Endothelial cell of umbilical vein (primary cell): ENCODE measurements around the gene ZNF491. TPM values are rescaled to one million over a fixed set of nuclear protein-coding genes. Genes with fewer than 3 reads are reported as not detected.

Source experiments
- BruUV-seq: library from RNA; stranded (reverse); fragments of 400-500 nt; replicated peaks from 2 replicates; lab custom pipeline; 2021; lab: Mats Ljungman, UMichigan
- CTCF ChIA-PET: fragments of 300-600, 350-600 bp; sonication (Branson Sonifier 250); formaldehyde crosslinking; loops from one replicate; lab custom pipeline; 2021; ENCODE audit warnings: antibody characterized with exemption, inconsistent platforms; lab: Charles Lee
- POLR2A ChIA-PET: fragments of 300-600, 350-600 bp; sonication (Branson Sonifier 250); formaldehyde crosslinking; loops from one replicate; lab custom pipeline; 2021; ENCODE audit warnings: antibody characterized with exemption, inconsistent platforms; lab: Charles Lee
- DNase-seq: peaks from one replicate; pipeline ENCODE4 v3.0.0-alpha.2; 2011; ENCODE audit warnings: low read depth, low spot score
- FAIRE-seq: peaks from 2 replicates; lab custom pipeline; 2011; peaks lifted over from hg19 to GRCh38; lab: Jason Lieb, UNC
- H2AFZ ChIP-seq: 2 replicates; pipeline ENCODE4 v1.6.0; 2012; ENCODE audit warnings: low read depth, low read length, control low read depth, inconsistent platforms
- H3K27ac ChIP-seq: 2 replicates; pipeline ENCODE4 v1.5.1; 2011; ENCODE audit warnings: low read depth, mild to moderate bottlenecking, control low read depth, low read length, moderate library complexity; ENCODE audit not compliant: insufficient read depth
- H3K27me3 ChIP-seq, 2 experiments: 2 replicates each; pipeline versions ENCODE4 v1.6.0 to v1.6.1; 2011; ENCODE audit warnings: low read length in 2 of 2, mixed read lengths in 1 of 2; ENCODE audit not compliant: control insufficient read depth in 2 of 2, insufficient read depth in 2 of 2
- H3K36me3 ChIP-seq, 2 experiments: 2 replicates in 1 of 2; 3 replicates in 1 of 2; pipeline ENCODE4 v1.5.1; 2011; ENCODE audit warnings: low read length in 2 of 2, mild to moderate bottlenecking in 1 of 2, moderate library complexity in 1 of 2; ENCODE audit not compliant: control insufficient read depth in 2 of 2, insufficient read depth in 2 of 2; ENCODE audit errors: extremely low read depth in 1 of 2
- H3K4me1 ChIP-seq: 3 replicates; pipeline ENCODE4 v1.5.1; 2011; ENCODE audit warnings: mild to moderate bottlenecking, low read length; ENCODE audit not compliant: control insufficient read depth, insufficient read depth; ENCODE audit errors: extremely low read depth
- H3K4me2 ChIP-seq: 2 replicates; pipeline ENCODE4 v1.6.1; 2011; ENCODE audit warnings: low read length, control low read depth, mixed read lengths; ENCODE audit not compliant: insufficient read depth
- H3K4me3 ChIP-seq, 3 experiments: fragments of 200-600 bp in 1 of 3; sonication (generic), shearing (Covaris generic) in 1 of 3; replicated peaks in 1 of 3; 2 replicates each; pipeline ENCODE4 v1.5.1; 2011 to 2016; ENCODE audit warnings: control low read depth in 3 of 3, low read length in 3 of 3, mild to moderate bottlenecking in 2 of 3, inconsistent platforms in 1 of 3, low read depth in 1 of 3, moderate library complexity in 1 of 3; ENCODE audit not compliant: insufficient read depth in 1 of 3
- H3K79me2 ChIP-seq: 2 replicates; pipeline ENCODE4 v1.6.0; 2012; ENCODE audit warnings: low read length, inconsistent platforms; ENCODE audit not compliant: control insufficient read depth, insufficient read depth
- H3K9ac ChIP-seq: replicated peaks from 2 replicates; pipeline ENCODE3; 2011; ENCODE audit warnings: low read length, control low read depth; ENCODE audit not compliant: insufficient read depth; ENCODE audit errors: extremely low read depth
- H3K9me1 ChIP-seq: replicated peaks from 3 replicates; pipeline ENCODE4 v1.6.0; 2011; ENCODE audit warnings: mild to moderate bottlenecking, low read length; ENCODE audit not compliant: control insufficient read depth, insufficient read depth; ENCODE audit errors: extremely low read depth
- H3K9me3 ChIP-seq: replicated peaks from 2 replicates; pipeline ENCODE4 v1.5.1; 2012; ENCODE audit warnings: low read length, inconsistent platforms; ENCODE audit not compliant: control insufficient read depth, insufficient read depth
- H4K20me1 ChIP-seq: replicated peaks from 2 replicates; pipeline ENCODE3; 2011; ENCODE audit warnings: mild to moderate bottlenecking, low read length; ENCODE audit not compliant: control insufficient read depth, insufficient read depth; ENCODE audit errors: extremely low read depth
- EZH2 ChIP-seq: IDR thresholded peaks from 2 replicates; pipeline ENCODE4 v1.6.1; 2012; ENCODE audit warnings: borderline replicate concordance, low read depth, mild to moderate bottlenecking, moderate library complexity, low read length, inconsistent platforms; ENCODE audit not compliant: severe bottlenecking
- FOS ChIP-seq: IDR thresholded peaks from 2 replicates; pipeline ENCODE4 v1.6.1; 2011; ENCODE audit warnings: mild to moderate bottlenecking, low read length, moderate library complexity, borderline replicate concordance; ENCODE audit not compliant: insufficient read depth
- GATA2 ChIP-seq: IDR thresholded peaks from 2 replicates; pipeline ENCODE4 v1.7.0; 2011; ENCODE audit warnings: low read depth, mild to moderate bottlenecking, moderate library complexity, mixed read lengths, low read length; ENCODE audit not compliant: insufficient read length, insufficient read depth
- JUN ChIP-seq: IDR thresholded peaks from 2 replicates; pipeline ENCODE4 v1.6.1; 2011; ENCODE audit warnings: borderline replicate concordance, low read depth; ENCODE audit not compliant: insufficient read length, insufficient read depth
- MYC ChIP-seq: IDR thresholded peaks from one replicate; pipeline ENCODE4 v1.6.1; 2011; ENCODE audit warnings: mild to moderate bottlenecking, low read depth, low read length
- POLR2A ChIP-seq: IDR thresholded peaks from 2 replicates; pipeline ENCODE4 v1.6.1; 2012; ENCODE audit warnings: low read depth, mild to moderate bottlenecking, control low read depth, low read length
- POLR2AphosphoS5 ChIP-seq: IDR thresholded peaks from 2 replicates; pipeline ENCODE4 v1.6.1; 2012; ENCODE audit warnings: low read depth, mild to moderate bottlenecking, control low read depth, low read length, moderate library complexity; ENCODE audit not compliant: insufficient read depth
- dilution Hi-C: fragments of 300-500 bp; cut with MboI; formaldehyde crosslinking; loops from one replicate; pipeline ENCODE4 v1.15.0; 2019; ENCODE audit warnings: low sequenced_read_pairs; ENCODE audit not compliant: extremely low pct_ligation_motif_present
- intact Hi-C: fragments of 100-400 bp; cut with micrococcal nuclease; formaldehyde crosslinking; loops from one replicate; pipeline ENCODE4 v1.10.0; 2022
- polyA plus RNA-seq, 4 experiments: library from polyadenylated mRNA; depleted of rRNA in 3 of 4; stranded (reverse) in 3 of 4; unstranded in 1 of 4; fragments of >200 nt; gene quantifications; 2 replicates each; pipeline versions ENCODE4 v1.2.1 to v1.2.3, GENCODE V29; 2011 to 2012; ENCODE audit warnings: missing spikeins in 1 of 4
- total RNA-seq: library from RNA; stranded (reverse); gene quantifications from 2 replicates; pipeline ENCODE4 v1.2.3, GENCODE V29; 2021
- TF ChIP-seq, protein P1 (sequence below): IDR thresholded peaks from 2 replicates; pipeline ENCODE4 v1.6.1; 2011; ENCODE audit not compliant: insufficient read depth, insufficient read length
- TF ChIP-seq, protein P2 (sequence below), 2 donors: IDR thresholded peaks; 1 replicate in 1 of 2; 2 replicates in 1 of 2; pipeline ENCODE4 v1.5.1; 2011; ENCODE audit warnings: low read length in 2 of 2, mild to moderate bottlenecking in 2 of 2, moderate library complexity in 2 of 2, control low read depth in 1 of 2, inconsistent platforms in 1 of 2, low read depth in 1 of 2; ENCODE audit not compliant: insufficient read depth in 1 of 2; ENCODE audit errors: extremely low read depth in 1 of 2

The ZNF491 gene
- total and polyA plus RNA-seq, 2 donors (not counting 3 experiments of a cell fraction or from before 2014, with no cell fraction given) = 0.55 to 1.1 TPM

DNA sequence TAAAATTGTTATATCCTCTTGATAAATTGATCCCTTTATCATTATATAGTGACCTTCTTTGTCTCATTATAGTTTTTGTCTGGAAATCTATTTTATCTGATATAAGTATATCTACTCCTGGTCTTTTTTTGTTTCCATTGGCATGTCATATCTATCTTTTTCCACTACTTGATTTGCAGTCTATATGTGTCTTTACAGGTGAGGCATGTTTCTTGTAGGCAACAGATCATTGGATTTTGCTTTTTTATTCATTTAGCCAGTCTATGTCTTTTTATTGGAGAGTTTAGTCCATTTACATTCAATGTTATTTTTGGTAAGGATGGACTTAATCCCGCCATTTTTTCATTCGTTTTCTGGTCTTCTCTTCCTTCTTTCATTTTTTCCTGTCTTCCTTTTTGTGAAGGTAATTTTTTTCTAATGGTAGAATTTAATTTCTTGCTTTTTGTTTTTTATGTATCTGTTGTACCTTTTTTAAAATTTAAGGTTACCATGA, 46.0 kb upstream of the ZNF491 start:
- Histone ChIP-seq H3K9me3 (peaks cover 2% of the 10 kb centered on the region), H3K4me1 (no peaks in the 10 kb centered on the region), H4K20me1 (no peaks in the 10 kb centered on the region), H3K4me2 (no peak overlapping the region), H3K27me3 (no peaks in the 10 kb centered on the region), H3K27ac (no peak overlapping the region), H3K9me1 (no peaks in the 10 kb centered on the region), H3K4me3 (no peak overlapping the region), H2AFZ (no peak overlapping the region), H3K79me2 (no peaks in the 10 kb centered on the region), H3K36me3 (no peaks in the 10 kb centered on the region), H3K9ac (no peak overlapping the region)
- FAIRE-seq = no peak
- no peak for DNase-seq
- dilution Hi-C loops (no loop called here), intact Hi-C loops (no loop called here)
- BruUV-seq = no TSS peak
- POLR2A ChIA-PET = no interaction called here
- TF ChIP-seq FOS (no peak), EZH2 (no peak), JUN (no peak), GATA2 (no peak), POLR2AphosphoS5 (no peak), POLR2A (no peak), MYC (no peak)
- TF ChIP-seq, protein P1, sequence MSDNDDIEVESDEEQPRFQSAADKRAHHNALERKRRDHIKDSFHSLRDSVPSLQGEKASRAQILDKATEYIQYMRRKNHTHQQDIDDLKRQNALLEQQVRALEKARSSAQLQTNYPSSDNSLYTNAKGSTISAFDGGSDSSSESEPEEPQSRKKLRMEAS = no peak
- TF ChIP-seq, protein P2, sequence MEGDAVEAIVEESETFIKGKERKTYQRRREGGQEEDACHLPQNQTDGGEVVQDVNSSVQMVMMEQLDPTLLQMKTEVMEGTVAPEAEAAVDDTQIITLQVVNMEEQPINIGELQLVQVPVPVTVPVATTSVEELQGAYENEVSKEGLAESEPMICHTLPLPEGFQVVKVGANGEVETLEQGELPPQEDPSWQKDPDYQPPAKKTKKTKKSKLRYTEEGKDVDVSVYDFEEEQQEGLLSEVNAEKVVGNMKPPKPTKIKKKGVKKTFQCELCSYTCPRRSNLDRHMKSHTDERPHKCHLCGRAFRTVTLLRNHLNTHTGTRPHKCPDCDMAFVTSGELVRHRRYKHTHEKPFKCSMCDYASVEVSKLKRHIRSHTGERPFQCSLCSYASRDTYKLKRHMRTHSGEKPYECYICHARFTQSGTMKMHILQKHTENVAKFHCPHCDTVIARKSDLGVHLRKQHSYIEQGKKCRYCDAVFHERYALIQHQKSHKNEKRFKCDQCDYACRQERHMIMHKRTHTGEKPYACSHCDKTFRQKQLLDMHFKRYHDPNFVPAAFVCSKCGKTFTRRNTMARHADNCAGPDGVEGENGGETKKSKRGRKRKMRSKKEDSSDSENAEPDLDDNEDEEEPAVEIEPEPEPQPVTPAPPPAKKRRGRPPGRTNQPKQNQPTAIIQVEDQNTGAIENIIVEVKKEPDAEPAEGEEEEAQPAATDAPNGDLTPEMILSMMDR (IDR thresholded peaks at IDR 0.05; ENCODE audit: extremely low read depth in 1 of 2, insufficient read depth in 1 of 2, low read depth in 1 of 2, low read length in 2 of 2) = no peak
- CTCF ChIA-PET = no interaction called here
